CD14-positive monocyte (primary cell): Measurements from ENCODE around the gene SETBP1. TPM values are rescaled to one million over a fixed set of nuclear protein-coding genes. Genes with fewer than 3 reads are reported as not detected.

Source experiments
- DNase-seq, 3 donors: peaks; one replicate each; pipeline ENCODE4 v3.0.0-alpha.2; 2011 to 2022
- H2AFZ ChIP-seq: 2 replicates; pipeline ENCODE4 v1.6.0; 2012; ENCODE audit warnings: mild to moderate bottlenecking, low read depth, low read length, inconsistent platforms; ENCODE audit not compliant: insufficient read depth, poor library complexity, severe bottlenecking
- H3K27ac ChIP-seq, 2 donors: 1 replicate in 1 of 2; 2 replicates in 1 of 2; pipeline ENCODE4 v1.5.1; 2012 to 2013; ENCODE audit warnings: low read length in 2 of 2, control low read depth in 1 of 2, inconsistent platforms in 1 of 2, low read depth in 1 of 2, mild to moderate bottlenecking in 1 of 2
- H3K27me3 ChIP-seq, 2 donors: one replicate each; pipeline versions ENCODE4 v1.6.0 to v1.6.1; 2011 to 2013; ENCODE audit warnings: low read length in 2 of 2; ENCODE audit not compliant: control insufficient read depth in 2 of 2, insufficient read depth in 2 of 2
- H3K36me3 ChIP-seq, 2 donors: replicated peaks in 1 of 2; 1 replicate in 1 of 2; 2 replicates in 1 of 2; pipeline versions ENCODE4 v1.5.1 to v1.6.1; 2012 to 2013; ENCODE audit warnings: low read length in 2 of 2, control low read depth in 1 of 2, inconsistent platforms in 1 of 2, mild to moderate bottlenecking in 1 of 2; ENCODE audit not compliant: insufficient read depth in 2 of 2, control insufficient read depth in 1 of 2
- H3K4me1 ChIP-seq, 2 donors: 1 replicate in 1 of 2; 2 replicates in 1 of 2; pipeline versions ENCODE4 v1.5.1 to v1.6.1; 2012 to 2013; ENCODE audit warnings: low read length in 2 of 2, control low read depth in 1 of 2, inconsistent platforms in 1 of 2, mild to moderate bottlenecking in 1 of 2, moderate library complexity in 1 of 2; ENCODE audit not compliant: insufficient read depth in 2 of 2, control insufficient read depth in 1 of 2
- H3K4me2 ChIP-seq: replicated peaks from 2 replicates; pipeline ENCODE3; 2012; ENCODE audit warnings: low read length, moderate library complexity, mild to moderate bottlenecking; ENCODE audit not compliant: poor library complexity, severe bottlenecking; ENCODE audit errors: extremely low read depth
- H3K4me3 ChIP-seq, 3 experiments: fragments of 200-600 bp in 1 of 3; sonication (generic) in 1 of 3; replicated peaks in 1 of 3; 1 replicate in 2 of 3; 2 replicates in 1 of 3; pipeline ENCODE4 v1.5.1; 2011 to 2013; ENCODE audit warnings: low read length in 3 of 3, mild to moderate bottlenecking in 3 of 3, control low read depth in 2 of 3, low read depth in 2 of 3, inconsistent platforms in 1 of 3, moderate library complexity in 1 of 3
- H3K79me2 ChIP-seq: 2 replicates; pipeline ENCODE4 v1.6.0; 2012; ENCODE audit warnings: mild to moderate bottlenecking, control low read depth, inconsistent platforms, low read length, moderate library complexity; ENCODE audit not compliant: insufficient read depth
- H3K9ac ChIP-seq: 2 replicates; pipeline ENCODE4 v1.6.0; 2017; ENCODE audit warnings: low read length, mild to moderate bottlenecking; ENCODE audit not compliant: insufficient read depth, poor library complexity, severe bottlenecking
- H3K9me3 ChIP-seq, 2 donors: replicated peaks in 1 of 2; 1 replicate in 1 of 2; 2 replicates in 1 of 2; pipeline versions ENCODE4 v1.5.1 to v1.6.1; 2012 to 2013; ENCODE audit warnings: low read length in 2 of 2, control low read depth in 1 of 2; ENCODE audit not compliant: control insufficient read depth in 1 of 2, insufficient read depth in 1 of 2
- H4K20me1 ChIP-seq: 2 replicates; pipeline ENCODE4 v1.6.0; 2012; ENCODE audit warnings: mild to moderate bottlenecking, low read length, control low read depth, moderate library complexity; ENCODE audit not compliant: insufficient read depth
- H3K27ac Mint-ChIP-seq, 7 donors: one replicate each; pipeline ENCODE4 v1.8.0; 2020; ENCODE audit warnings: mild to moderate bottlenecking in 7 of 7, mixed read lengths in 7 of 7, moderate library complexity in 6 of 7, inconsistent platforms in 2 of 7
- H3K27me3 Mint-ChIP-seq, 3 donors: one replicate each; pipeline ENCODE4 v1.8.0; 2021 to 2022; ENCODE audit warnings: low read depth in 3 of 3, mild to moderate bottlenecking in 3 of 3, mixed read lengths in 3 of 3, moderate library complexity in 3 of 3, inconsistent platforms in 1 of 3
- H3K36me3 Mint-ChIP-seq, 2 donors: one replicate each; pipeline ENCODE4 v1.8.0; 2020; ENCODE audit warnings: mixed read lengths in 2 of 2, inconsistent platforms in 1 of 2, mild to moderate bottlenecking in 1 of 2
- H3K4me1 Mint-ChIP-seq: one replicate; pipeline ENCODE4 v1.8.0; 2020; ENCODE audit warnings: mild to moderate bottlenecking, mixed read lengths
- H3K4me3 Mint-ChIP-seq, 2 donors: one replicate each; pipeline ENCODE4 v1.8.0; 2020; ENCODE audit warnings: mild to moderate bottlenecking in 2 of 2, mixed read lengths in 2 of 2, moderate library complexity in 1 of 2
- H3K9me3 Mint-ChIP-seq, 7 donors: one replicate each; pipeline ENCODE4 v1.8.0; 2020 to 2022; ENCODE audit warnings: mixed read lengths in 7 of 7, mild to moderate bottlenecking in 6 of 7, moderate library complexity in 6 of 7, inconsistent platforms in 2 of 7
- CTCF ChIP-seq: fragments of 200-600 bp; IDR thresholded peaks from one replicate; pipeline ENCODE4 v1.8.0; 2022; ENCODE audit warnings: antibody characterized with exemption, mild to moderate bottlenecking
- WGBS: methylation state at CpG from one replicate; pipeline ENCODE4 v1.1.5; 2013; ENCODE audit warnings: missing lambda C conversion rate; ENCODE audit not compliant: insufficient coverage; 5-methylcytosine and 5-hydroxymethylcytosine counted together
- intact Hi-C, 2 donors: fragments of 100-400 bp; cut with micrococcal nuclease; formaldehyde crosslinking; loops; one replicate each; pipeline versions ENCODE4 v1.15.0 to v1.15.1; 2023
- polyA plus RNA-seq, 3 donors: library from polyadenylated mRNA; depleted of rRNA in 1 of 3; unstranded in 2 of 3; stranded (reverse) in 1 of 3; fragments of 300-500 nt in 2 of 3; fragments of >200 nt in 1 of 3; fragmentation: Illumina TruSeq in 2 of 3; gene quantifications; 1 replicate in 2 of 3; 2 replicates in 1 of 3; pipeline ENCODE4 v1.2.3, GENCODE V29; 2012 to 2021

The SETBP1 gene
- polyA plus RNA-seq, 3 donors: 0.01 to 1.2 TPM; not detected in 1

GRCh38 chr18:44793194-44793593 lies 112.5 kb downstream of the SETBP1 start:
- Histone ChIP-seq H3K36me3 (no peaks in the 10 kb centered on the region), H2AFZ (no peak overlapping the region), H3K27me3 (peaks cover 18% of the 10 kb centered on the region in 2 donors), H3K4me3 (no peak overlapping the region), H3K9me3 (no peaks in the 10 kb centered on the region), H3K9ac (no peak overlapping the region), H3K4me1 (peaks cover 2 to 3% of the 10 kb centered on the region in 2 donors), H4K20me1 (no peaks in the 10 kb centered on the region), H3K4me2 (no peak overlapping the region), H3K27ac (no peak overlapping the region), H3K79me2 (no peaks in the 10 kb centered on the region)
- Mint-ChIP-seq H3K4me3 (no peak overlapping the region), H3K9me3 (no peaks in the 10 kb centered on the region), H3K36me3 (peaks cover 0 to 1% of the 10 kb centered on the region in 2 donors), H3K27ac (no peak overlapping the region), H3K27me3 (peaks cover 18 to 25% (median 21%) of the 10 kb centered on the region in 3 donors), H3K4me1 (peaks cover 2% of the 10 kb centered on the region)
- WGBS: 90% methylated on average over 1 of the region's 2 CpGs
- TF ChIP-seq CTCF: no peak
- no peak for DNase-seq
- intact Hi-C loops: no loop called here

GRCh38 chr18:44793685-44794084 lies 113.0 kb downstream of the SETBP1 start:
- no CpG with 5 or more reads among the region's 1 CpG for WGBS

More at GRCh38 chr18:44793685-44794084, 113.0 kb downstream of the SETBP1 start:
- Mint-ChIP-seq H3K36me3 (peaks cover 0 to 1% of the 10 kb centered on the region in 2 donors), H3K4me1 (peaks cover 6% of the 10 kb centered on the region), H3K9me3 (no peaks in the 10 kb centered on the region), H3K4me3 (no peak overlapping the region), H3K27me3 (peaks cover 18 to 25% (median 21%) of the 10 kb centered on the region in 3 donors), H3K27ac (no peak overlapping the region)
- no peaks in the 10 kb centered on the region for H3K79me2 ChIP-seq
- H3K4me1 ChIP-seq: peaks cover 7 to 8% of the 10 kb centered on the region in 2 donors
- DNase-seq: no peak
- no peak overlapping the region for H3K27ac ChIP-seq
- no peaks in the 10 kb centered on the region for H4K20me1 ChIP-seq
- no peak overlapping the region for H3K9ac ChIP-seq
- no peak overlapping the region for H3K4me3 ChIP-seq
- peaks cover 17 to 18% of the 10 kb centered on the region in 2 donors for H3K27me3 ChIP-seq
- no peak for TF ChIP-seq CTCF
- no peak overlapping the region for H3K4me2 ChIP-seq
- no peaks in the 10 kb centered on the region for H3K9me3 ChIP-seq
- no peaks in the 10 kb centered on the region for H3K36me3 ChIP-seq
- intact Hi-C loops: no loop called here
- no peak overlapping the region for H2AFZ ChIP-seq
